HG03565 (cell line): ENCODE data around the gene MAML3.

Experiments
- ATAC-seq: cut with Tn5 transposase; IDR thresholded peaks from one replicate; pipeline ENCODE4 v1.9.1; 2021; ENCODE audit warnings: mild to moderate bottlenecking, moderate library complexity; ENCODE audit not compliant: unreplicated experiment

The MAML3 gene

GRCh38 chr4:139851133-139851532, 302.9 kb downstream of the MAML3 start:
- ATAC-seq = no peak

GRCh38 chr4:139849219-139849618, 304.8 kb downstream of the MAML3 start:
- ATAC-seq = no peak

- no peak for ATAC-seq
Measured at GRCh38 chr4:139848028-139848427, 306.0 kb downstream of the MAML3 start.

- ATAC-seq = no peak
Measured at GRCh38 chr4:139847602-139848001, 306.4 kb downstream of the MAML3 start.

GRCh38 chr4:139846766-139847165, 307.2 kb downstream of the MAML3 start:
- ATAC-seq = no peak

- ATAC-seq = no peak
Measured at GRCh38 chr4:139845453-139846093, 308.4 kb downstream of the MAML3 start.

- no peak for ATAC-seq
Measured at GRCh38 chr4:139844459-139845036, 309.4 kb downstream of the MAML3 start.

- no peak for ATAC-seq
Measured at GRCh38 chr4:139844057-139844456, 309.9 kb downstream of the MAML3 start.

GRCh38 chr4:139843641-139844040, 310.3 kb downstream of the MAML3 start:
- no peak for ATAC-seq

- ATAC-seq = no peak
Measured at GRCh38 chr4:139841464-139842195, 312.4 kb downstream of the MAML3 start.

- ATAC-seq = no peak
Measured at GRCh38 chr4:139840773-139841172, 313.2 kb downstream of the MAML3 start.

GRCh38 chr4:139839403-139840031, 314.5 kb downstream of the MAML3 start:
- ATAC-seq = no peak

- ATAC-seq = no peak
Measured at GRCh38 chr4:139838811-139839210, 315.2 kb downstream of the MAML3 start.

- ATAC-seq = no peak
Measured at GRCh38 chr4:139834981-139835391, 319.0 kb downstream of the MAML3 start.

GRCh38 chr4:139834226-139834662, 319.7 kb downstream of the MAML3 start:
- ATAC-seq = no peak

GRCh38 chr4:139833151-139833910, 320.7 kb downstream of the MAML3 start:
- no peak for ATAC-seq

GRCh38 chr4:139828966-139829664, 324.9 kb downstream of the MAML3 start:
- ATAC-seq = no peak

GRCh38 chr4:139826426-139826825, 327.6 kb downstream of the MAML3 start:
- no peak for ATAC-seq

GRCh38 chr4:139825523-139826014, 328.4 kb downstream of the MAML3 start:
- ATAC-seq = no peak

- no peak for ATAC-seq
Measured at GRCh38 chr4:139824882-139825522, 329.0 kb downstream of the MAML3 start.
